SK-N-SH (cell line): ENCODE results near the gene COL28A1. TPM values are rescaled to one million over a fixed set of nuclear protein-coding genes. Genes with fewer than 3 reads are reported as not detected.

ENCODE experiments used
- CTCF ChIA-PET: fragments of 300-600, 350-600 bp; formaldehyde crosslinking; extraction: SDS; loops from one replicate; lab custom pipeline; 2021; lab: Yijun Ruan, JAX
- POLR2A ChIA-PET: fragments of 350-600 bp; sonication (Branson Sonifier 250); formaldehyde crosslinking; extraction: SDS; loops from one replicate; lab custom pipeline; 2020; ENCODE audit warnings: antibody characterized with exemption, inconsistent platforms; lab: Yijun Ruan, JAX
- DNase-seq: peaks from one replicate; pipeline ENCODE4 v3.0.0; 2012
- H2AFZ ChIP-seq: fragments of 200-600 bp; sonication (generic); 2 replicates; pipeline ENCODE4 v1.8.1; 2016; ENCODE audit warnings: antibody characterized with exemption, mild to moderate bottlenecking, low read depth
- H3F3A ChIP-seq: fragments of 200-600 bp; sonication (generic); replicated peaks from 2 replicates; pipeline ENCODE3; 2016; ENCODE audit warnings: antibody characterized with exemption, mild to moderate bottlenecking; ENCODE audit not compliant: insufficient read depth
- H3K27ac ChIP-seq, 2 experiments: fragments of 200-500 bp in 1 of 2; fragments of 200-600 bp in 1 of 2; sonication (Bioruptor generic) in 1 of 2; sonication (generic), shearing (Covaris generic) in 1 of 2; 2 replicates each; pipeline versions ENCODE4 v1.5.1 to v1.6.1; 2014 to 2016; ENCODE audit warnings: low read depth in 2 of 2, inconsistent platforms in 1 of 2, low read length in 1 of 2, mild to moderate bottlenecking in 1 of 2, mixed read lengths in 1 of 2
- H3K27me3 ChIP-seq: fragments of 200-600 bp; sonication (generic), shearing (Covaris generic); 2 replicates; pipeline ENCODE4 v1.6.1; 2016; ENCODE audit warnings: mixed run types; ENCODE audit not compliant: insufficient read depth
- H3K36me3 ChIP-seq, 2 experiments: fragments of 200-500 bp in 1 of 2; fragments of 200-600 bp in 1 of 2; sonication (Bioruptor generic) in 1 of 2; sonication (generic) in 1 of 2; replicated peaks in 1 of 2; 2 replicates each; pipeline versions ENCODE3 to v1.5.1; 2014 to 2016; ENCODE audit warnings: low read length in 1 of 2, mild to moderate bottlenecking in 1 of 2; ENCODE audit not compliant: insufficient read depth in 2 of 2, control insufficient read depth in 1 of 2
- H3K4me1 ChIP-seq, 2 experiments: fragments of 200-500 bp in 1 of 2; fragments of 200-600 bp in 1 of 2; sonication (Bioruptor generic) in 1 of 2; sonication (generic), shearing (Covaris generic) in 1 of 2; 2 replicates each; pipeline versions ENCODE4 v1.5.1 to v1.6.1; 2014 to 2016; ENCODE audit warnings: low read depth in 1 of 2, low read length in 1 of 2, mixed run types in 1 of 2; ENCODE audit not compliant: insufficient read depth in 2 of 2, control insufficient read depth in 1 of 2
- H3K4me2 ChIP-seq: fragments of 200-600 bp; sonication (generic), shearing (Covaris generic); 2 replicates; pipeline ENCODE4 v1.6.1; 2017; ENCODE audit warnings: mixed run types
- H3K4me3 ChIP-seq, 2 experiments: fragments of 200-500 bp in 1 of 2; fragments of 200-600 bp in 1 of 2; sonication (Bioruptor generic) in 1 of 2; sonication (generic), shearing (Covaris generic) in 1 of 2; 2 replicates each; pipeline versions ENCODE4 v1.5.1 to v1.8.1; 2014 to 2016; ENCODE audit warnings: low read depth in 2 of 2, inconsistent platforms in 1 of 2, low read length in 1 of 2, mild to moderate bottlenecking in 1 of 2, mixed read lengths in 1 of 2, moderate library complexity in 1 of 2
- H3K79me2 ChIP-seq: fragments of 200-600 bp; sonication (generic); 2 replicates; pipeline ENCODE4 v1.8.1; 2017; ENCODE audit warnings: mild to moderate bottlenecking; ENCODE audit not compliant: insufficient read depth
- H3K9ac ChIP-seq: fragments of 200-600 bp; sonication (generic); 2 replicates; pipeline ENCODE4 v1.6.1; 2017; ENCODE audit warnings: mixed run types
- H3K9me2 ChIP-seq: fragments of 200-600 bp; sonication (generic); 2 replicates; pipeline ENCODE4 v1.6.1; 2017; ENCODE audit warnings: mixed run types
- H3K9me3 ChIP-seq: fragments of 200-600 bp; sonication (generic); 2 replicates; pipeline ENCODE4 v1.6.1; 2017; ENCODE audit warnings: mixed run types, mild to moderate bottlenecking, moderate library complexity
- H4K20me1 ChIP-seq: fragments of 200-600 bp; sonication (generic); 2 replicates; pipeline ENCODE4 v1.6.1; 2017; ENCODE audit warnings: mild to moderate bottlenecking, mixed run types; ENCODE audit not compliant: insufficient read depth
- CTCF ChIP-seq: fragments of 200-600 bp; sonication (generic); IDR thresholded peaks from 2 replicates; pipeline ENCODE4 v1.6.1; 2017; ENCODE audit warnings: antibody characterized with exemption, mild to moderate bottlenecking, moderate library complexity
- ELF1 ChIP-seq: IDR thresholded peaks from 2 replicates; pipeline ENCODE4 v1.4.0; 2012
- EP300 ChIP-seq, 2 experiments: IDR thresholded peaks; 2 replicates each; pipeline versions ENCODE4 v1.4.0 to v1.6.1; 2012; ENCODE audit warnings: borderline replicate concordance in 1 of 2, low read depth in 1 of 2, low read length in 1 of 2
- EZH2phosphoT487 ChIP-seq: fragments of 200-600 bp; sonication (generic); IDR thresholded peaks from 2 replicates; pipeline ENCODE4 v1.6.1; 2017; ENCODE audit warnings: low read depth, mixed run types, mild to moderate bottlenecking, antibody characterized with exemption, moderate library complexity, borderline replicate concordance
- GATA2 ChIP-seq: sonication (generic); formaldehyde crosslinking; IDR thresholded peaks from 2 replicates; pipeline ENCODE4 v1.5.0; 2020; ENCODE audit warnings: mild to moderate bottlenecking, missing genetic modification reagents
- IRF3 ChIP-seq: fragments of 150-350 bp; IDR thresholded peaks from 2 replicates; pipeline ENCODE4 v1.6.1; 2016; ENCODE audit warnings: mild to moderate bottlenecking, low read depth, low read length
- MXI1 ChIP-seq: IDR thresholded peaks from 2 replicates; pipeline ENCODE4 v1.6.1; 2012; ENCODE audit warnings: mild to moderate bottlenecking, low read depth, low read length, improper control_type of control experiment
- NFIC ChIP-seq: IDR thresholded peaks from 2 replicates; pipeline ENCODE4 v1.4.0; 2012; ENCODE audit warnings: borderline replicate concordance
- NRF1 ChIP-seq: IDR thresholded peaks from 2 replicates; pipeline ENCODE4 v1.6.1; 2012; ENCODE audit warnings: low read depth, mild to moderate bottlenecking, low read length
- RAD21 ChIP-seq: IDR thresholded peaks from 2 replicates; pipeline ENCODE4 v1.6.1; 2012; ENCODE audit warnings: mild to moderate bottlenecking, low read length
- RFX5 ChIP-seq: IDR thresholded peaks from 2 replicates; pipeline ENCODE4 v1.6.1; 2012; ENCODE audit warnings: mild to moderate bottlenecking, improper control_type of control experiment, low read length
- SIN3A ChIP-seq: IDR thresholded peaks from 2 replicates; pipeline ENCODE4 v1.6.1; 2012; ENCODE audit warnings: low read depth, mild to moderate bottlenecking, low read length, moderate library complexity, borderline replicate concordance
- SMC3 ChIP-seq: IDR thresholded peaks from 2 replicates; pipeline ENCODE4 v1.6.1; 2012; ENCODE audit warnings: low read depth, low read length, improper control_type of control experiment
- TAF1 ChIP-seq: IDR thresholded peaks from 2 replicates; pipeline ENCODE4 v1.6.1; 2012; ENCODE audit warnings: low read depth, mild to moderate bottlenecking, low read length, moderate library complexity, borderline replicate concordance
- TEAD4 ChIP-seq: IDR thresholded peaks from 2 replicates; pipeline ENCODE4 v1.4.0; 2012; ENCODE audit warnings: mild to moderate bottlenecking, borderline replicate concordance; ENCODE audit not compliant: insufficient read depth
- USF2 ChIP-seq: fragments of 150-350 bp; IDR thresholded peaks from 2 replicates; pipeline ENCODE4 v1.6.1; 2017; ENCODE audit warnings: antibody characterized with exemption, low read length, low read depth, borderline replicate concordance
- YY1 ChIP-seq: IDR thresholded peaks from 2 replicates; pipeline ENCODE4 v1.4.0; 2012; ENCODE audit warnings: low read depth, mild to moderate bottlenecking
- WGBS: methylation state at CpG from one replicate; pipeline ENCODE4 v1.1.6; 2017; ENCODE audit warnings: low lambda C conversion rate; 5-methylcytosine and 5-hydroxymethylcytosine counted together
- polyA plus RNA-seq, 3 experiments: library from polyadenylated mRNA; depleted of rRNA; stranded (reverse); fragments of >200 nt; gene quantifications; 2 replicates each; pipeline ENCODE4 v1.2.3, GENCODE V29; 2012
- TF ChIP-seq, protein P1 (sequence below): IDR thresholded peaks from 2 replicates; pipeline ENCODE4 v1.4.0; 2012; ENCODE audit warnings: low read depth, borderline replicate concordance
- TF ChIP-seq, protein P2 (sequence below): IDR thresholded peaks from 2 replicates; pipeline ENCODE4 v1.6.1; 2012; ENCODE audit warnings: mild to moderate bottlenecking, low read depth, low read length, moderate library complexity
- TF ChIP-seq, protein P3 (sequence below): IDR thresholded peaks from 2 replicates; pipeline ENCODE4; 2012

Gene COL28A1
- polyA plus RNA-seq, 1 of the 3 experiments (the other 2 are of a cell fraction) = not detected

- Histone ChIP-seq H3K4me3 (no peak overlapping the region), H3K4me1 (no peaks in the 10 kb centered on the region; a peak in 2 of 4 replicates), H3K9me3 (no peaks in the 10 kb centered on the region), H3F3A (no peaks in the 10 kb centered on the region), H3K4me2 (no peak overlapping the region), H2AFZ (no peak overlapping the region; the same call in 1 of the 2 replicates), H3K36me3 (no peaks in the 10 kb centered on the region), H3K27ac (no peak overlapping the region), H3K9me2 (no peaks in the 10 kb centered on the region), H4K20me1 (no peaks in the 10 kb centered on the region), H3K27me3 (no peaks in the 10 kb centered on the region), H3K79me2 (no peaks in the 10 kb centered on the region), H3K9ac (no peak overlapping the region)
- ChIA-PET POLR2A (no interaction called here), CTCF (no interaction called here)
- 67% methylated on average over 1 of the region's 1 CpG for WGBS
- no peak for TF ChIP-seq SMC3
- TF ChIP-seq USF2 = no peak
- no peak for TF ChIP-seq NRF1
- TF ChIP-seq SIN3A = no peak
- TF ChIP-seq, protein P1, sequence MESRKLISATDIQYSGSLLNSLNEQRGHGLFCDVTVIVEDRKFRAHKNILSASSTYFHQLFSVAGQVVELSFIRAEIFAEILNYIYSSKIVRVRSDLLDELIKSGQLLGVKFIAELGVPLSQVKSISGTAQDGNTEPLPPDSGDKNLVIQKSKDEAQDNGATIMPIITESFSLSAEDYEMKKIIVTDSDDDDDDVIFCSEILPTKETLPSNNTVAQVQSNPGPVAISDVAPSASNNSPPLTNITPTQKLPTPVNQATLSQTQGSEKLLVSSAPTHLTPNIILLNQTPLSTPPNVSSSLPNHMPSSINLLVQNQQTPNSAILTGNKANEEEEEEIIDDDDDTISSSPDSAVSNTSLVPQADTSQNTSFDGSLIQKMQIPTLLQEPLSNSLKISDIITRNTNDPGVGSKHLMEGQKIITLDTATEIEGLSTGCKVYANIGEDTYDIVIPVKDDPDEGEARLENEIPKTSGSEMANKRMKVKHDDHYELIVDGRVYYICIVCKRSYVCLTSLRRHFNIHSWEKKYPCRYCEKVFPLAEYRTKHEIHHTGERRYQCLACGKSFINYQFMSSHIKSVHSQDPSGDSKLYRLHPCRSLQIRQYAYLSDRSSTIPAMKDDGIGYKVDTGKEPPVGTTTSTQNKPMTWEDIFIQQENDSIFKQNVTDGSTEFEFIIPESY = no peak
- no peak for TF ChIP-seq TAF1
- no peak for TF ChIP-seq EP300 (IDR thresholded peaks at IDR 0.05; ENCODE audit: borderline replicate concordance in 1 of 2, low read depth in 1 of 2, low read length in 1 of 2)
- no peak for TF ChIP-seq RAD21
- no peak for TF ChIP-seq ELF1
- no peak for TF ChIP-seq IRF3
- TF ChIP-seq RFX5 = no peak
- TF ChIP-seq MXI1 = no peak
- no peak for TF ChIP-seq GATA2 (CRISPR knock-in tag)
- TF ChIP-seq TEAD4 = no peak
- TF ChIP-seq CTCF = no peak
- TF ChIP-seq, protein P2, sequence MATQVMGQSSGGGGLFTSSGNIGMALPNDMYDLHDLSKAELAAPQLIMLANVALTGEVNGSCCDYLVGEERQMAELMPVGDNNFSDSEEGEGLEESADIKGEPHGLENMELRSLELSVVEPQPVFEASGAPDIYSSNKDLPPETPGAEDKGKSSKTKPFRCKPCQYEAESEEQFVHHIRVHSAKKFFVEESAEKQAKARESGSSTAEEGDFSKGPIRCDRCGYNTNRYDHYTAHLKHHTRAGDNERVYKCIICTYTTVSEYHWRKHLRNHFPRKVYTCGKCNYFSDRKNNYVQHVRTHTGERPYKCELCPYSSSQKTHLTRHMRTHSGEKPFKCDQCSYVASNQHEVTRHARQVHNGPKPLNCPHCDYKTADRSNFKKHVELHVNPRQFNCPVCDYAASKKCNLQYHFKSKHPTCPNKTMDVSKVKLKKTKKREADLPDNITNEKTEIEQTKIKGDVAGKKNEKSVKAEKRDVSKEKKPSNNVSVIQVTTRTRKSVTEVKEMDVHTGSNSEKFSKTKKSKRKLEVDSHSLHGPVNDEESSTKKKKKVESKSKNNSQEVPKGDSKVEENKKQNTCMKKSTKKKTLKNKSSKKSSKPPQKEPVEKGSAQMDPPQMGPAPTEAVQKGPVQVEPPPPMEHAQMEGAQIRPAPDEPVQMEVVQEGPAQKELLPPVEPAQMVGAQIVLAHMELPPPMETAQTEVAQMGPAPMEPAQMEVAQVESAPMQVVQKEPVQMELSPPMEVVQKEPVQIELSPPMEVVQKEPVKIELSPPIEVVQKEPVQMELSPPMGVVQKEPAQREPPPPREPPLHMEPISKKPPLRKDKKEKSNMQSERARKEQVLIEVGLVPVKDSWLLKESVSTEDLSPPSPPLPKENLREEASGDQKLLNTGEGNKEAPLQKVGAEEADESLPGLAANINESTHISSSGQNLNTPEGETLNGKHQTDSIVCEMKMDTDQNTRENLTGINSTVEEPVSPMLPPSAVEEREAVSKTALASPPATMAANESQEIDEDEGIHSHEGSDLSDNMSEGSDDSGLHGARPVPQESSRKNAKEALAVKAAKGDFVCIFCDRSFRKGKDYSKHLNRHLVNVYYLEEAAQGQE = no peak
- TF ChIP-seq YY1 = no peak
- no peak for TF ChIP-seq NFIC
- TF ChIP-seq EZH2phosphoT487 = no peak
- TF ChIP-seq, protein P3, sequence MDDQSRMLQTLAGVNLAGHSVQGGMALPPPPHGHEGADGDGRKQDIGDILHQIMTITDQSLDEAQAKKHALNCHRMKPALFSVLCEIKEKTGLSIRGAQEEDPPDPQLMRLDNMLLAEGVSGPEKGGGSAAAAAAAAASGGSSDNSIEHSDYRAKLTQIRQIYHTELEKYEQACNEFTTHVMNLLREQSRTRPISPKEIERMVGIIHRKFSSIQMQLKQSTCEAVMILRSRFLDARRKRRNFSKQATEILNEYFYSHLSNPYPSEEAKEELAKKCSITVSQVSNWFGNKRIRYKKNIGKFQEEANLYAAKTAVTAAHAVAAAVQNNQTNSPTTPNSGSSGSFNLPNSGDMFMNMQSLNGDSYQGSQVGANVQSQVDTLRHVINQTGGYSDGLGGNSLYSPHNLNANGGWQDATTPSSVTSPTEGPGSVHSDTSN = no peak
- no peak for DNase-seq
Measured at GRCh38 chr7:7476381-7476780, 59.3 kb downstream of the COL28A1 start.
